HL-60 (cell line): ENCODE measurements around the gene ATG101.
A peak's percentile ranks its signal among the peaks of the same experiment; 100 is the strongest.

Experiments
- DNase-seq, 2 experiments: peaks; one replicate each; pipeline ENCODE4 v3.0.0-alpha.2; 2010 to 2020; ENCODE audit warnings: low read depth in 1 of 2, low spot score in 1 of 2
- H3K27ac ChIP-seq: fragments of 250-450 bp; sonication (Bioruptor Pico); replicated peaks from 2 replicates; pipeline ENCODE4 v1.5.1; 2020; ENCODE audit warnings: mild to moderate bottlenecking, moderate library complexity
- H3K27me3 ChIP-seq: fragments of 250-450 bp; sonication (Bioruptor Pico); 2 replicates; pipeline ENCODE4 v1.5.1; 2021; ENCODE audit warnings: mild to moderate bottlenecking, moderate library complexity; ENCODE audit not compliant: insufficient read depth, poor library complexity, severe bottlenecking
- H3K4me3 ChIP-seq: replicated peaks from 2 replicates; pipeline ENCODE4 v1.5.1; 2011; ENCODE audit warnings: mild to moderate bottlenecking, control low read depth, low read length; ENCODE audit not compliant: insufficient read depth
- CTCF ChIP-seq: IDR thresholded peaks from one replicate; pipeline ENCODE4 v1.5.1; 2011; ENCODE audit warnings: low read length, control low read depth, inconsistent platforms; ENCODE audit not compliant: insufficient read depth
- GABPA ChIP-seq: IDR thresholded peaks from 2 replicates; pipeline ENCODE4 v1.6.1; 2012; ENCODE audit warnings: low read depth
- POLR2AphosphoS5 ChIP-seq: IDR thresholded peaks from 2 replicates; pipeline ENCODE4 v1.6.1; 2012; ENCODE audit warnings: low read depth
- REST ChIP-seq: IDR thresholded peaks from 2 replicates; pipeline ENCODE4 v1.6.1; 2012; ENCODE audit warnings: low read depth; ENCODE audit not compliant: insufficient replicate concordance
- SPI1 ChIP-seq: IDR thresholded peaks from 2 replicates; pipeline ENCODE4 v1.6.1; 2012; ENCODE audit warnings: low read depth, mild to moderate bottlenecking, borderline replicate concordance

The ATG101 gene

GRCh38 chr12:52081263-52081733 lies 11.5 kb downstream of the ATG101 start:
- peak overlapping the region; percentile 30 for H3K27ac ChIP-seq
- TF ChIP-seq GABPA (no peak), SPI1 (peak; percentile 81), POLR2AphosphoS5 (peak; percentile 74)
- no peaks in the 10 kb centered on the region for H3K27me3 ChIP-seq
- no peak overlapping the region for H3K4me3 ChIP-seq
- peak in 1 of 2 experiments; percentile 71 for DNase-seq

- Histone ChIP-seq H3K27me3 (peaks cover 6% of the 10 kb centered on the region), H3K27ac (no peak overlapping the region), H3K4me3 (no peak overlapping the region)
- DNase-seq = no peak
- TF ChIP-seq SPI1 = no peak
- TF ChIP-seq REST = no peak
- TF ChIP-seq POLR2AphosphoS5 = no peak
- TF ChIP-seq GABPA = no peak
- no peak for TF ChIP-seq CTCF
Measured at GRCh38 chr12:52082026-52082668, 12.4 kb downstream of the ATG101 start.

GRCh38 chr12:52082669-52082987 lies 12.8 kb downstream of the ATG101 start:
- no peak for DNase-seq
- Histone ChIP-seq H3K27me3 (peaks cover 6% of the 10 kb centered on the region), H3K4me3 (no peak overlapping the region), H3K27ac (no peak overlapping the region)
- no peak for TF ChIP-seq GABPA
- no peak for TF ChIP-seq CTCF
- no peak for TF ChIP-seq POLR2AphosphoS5
- no peak for TF ChIP-seq REST
- TF ChIP-seq SPI1 = no peak

- no peak for TF ChIP-seq GABPA
- no peak for TF ChIP-seq POLR2AphosphoS5
- no peak for TF ChIP-seq REST
- TF ChIP-seq SPI1 = no peak
- TF ChIP-seq CTCF = peak; percentile 96
- Histone ChIP-seq H3K4me3 (no peak overlapping the region), H3K27me3 (peaks cover 6% of the 10 kb centered on the region), H3K27ac (no peak overlapping the region)
- peak in 1 of 2 experiments; percentile 59 for DNase-seq
Measured at GRCh38 chr12:52082988-52083637, 13.3 kb downstream of the ATG101 start.
